HG03571 (cell line): ENCODE results near the gene C4orf17.
"Not testable (repeated sequence)": the region's sequence is repeated elsewhere in the genome, so short reads cannot be mapped to it uniquely, and the experiment has no call there.

ENCODE experiments used
- ATAC-seq: cut with Tn5 transposase; IDR thresholded peaks from one replicate; pipeline ENCODE4 v1.9.1; 2021; ENCODE audit not compliant: unreplicated experiment

The C4orf17 gene

DNA sequence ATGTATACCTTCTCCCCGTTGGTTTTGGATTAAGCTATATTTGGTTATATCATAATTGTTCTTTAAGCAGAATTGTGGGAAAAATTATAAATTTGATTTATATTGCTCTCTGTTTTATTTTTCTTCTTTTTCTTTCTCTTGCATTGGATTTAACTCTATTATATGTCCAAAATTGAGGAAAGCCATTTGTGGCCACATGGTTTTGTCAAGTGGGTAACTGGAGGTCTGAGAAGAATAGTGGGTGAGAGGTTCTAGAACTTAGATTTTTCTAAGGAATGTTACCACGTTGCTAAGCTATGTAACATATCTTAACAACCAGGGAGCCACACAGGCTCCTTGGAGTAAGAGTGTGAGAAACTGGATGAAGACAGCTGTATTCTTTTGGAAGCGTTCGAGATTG is at the start of gene C4orf17:
Gene C4orf17 (plus strand): TSS at position 301 of the 400 bp plus-strand sequence. CDS start 2,061 bp downstream, outside the sequence.
- no peak for ATAC-seq

DNA sequence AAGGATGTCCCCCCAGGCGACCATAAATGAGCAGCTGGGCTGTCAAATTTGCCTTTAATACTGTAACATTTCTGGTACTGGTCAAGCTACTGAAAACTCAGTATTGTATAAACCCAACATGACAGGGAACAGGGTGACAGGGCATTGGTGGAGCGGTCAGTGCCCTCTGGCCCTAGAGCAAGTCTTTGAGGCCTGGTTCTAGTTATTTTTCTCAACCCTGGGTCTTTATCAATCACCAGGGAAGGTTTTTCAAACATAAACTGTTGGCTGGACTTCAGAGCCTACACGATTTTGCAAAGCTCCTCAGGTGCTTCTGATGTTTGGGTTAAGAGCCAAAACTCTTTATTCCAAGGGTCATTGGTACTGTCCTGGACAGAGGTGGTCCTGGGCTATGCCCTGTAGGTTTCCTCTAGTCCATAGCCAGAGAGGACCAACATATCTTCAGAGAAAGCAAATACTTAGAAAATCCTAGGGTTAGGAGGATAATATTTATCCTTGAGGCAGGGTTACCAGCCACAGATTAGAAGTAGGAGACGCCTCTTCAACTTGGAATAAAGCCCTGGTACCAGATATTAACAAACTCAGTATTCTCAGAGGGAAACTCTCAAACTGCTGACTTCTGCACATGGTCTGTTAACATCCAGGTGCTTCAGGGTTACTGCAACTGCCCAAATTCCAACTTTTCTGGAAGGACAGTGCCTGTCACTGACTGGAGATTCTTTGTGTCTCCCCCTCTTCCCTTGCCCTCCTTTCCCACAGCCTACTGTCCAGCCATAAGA is 49.0 kb upstream of the C4orf17 start:
- no peak for ATAC-seq

DNA sequence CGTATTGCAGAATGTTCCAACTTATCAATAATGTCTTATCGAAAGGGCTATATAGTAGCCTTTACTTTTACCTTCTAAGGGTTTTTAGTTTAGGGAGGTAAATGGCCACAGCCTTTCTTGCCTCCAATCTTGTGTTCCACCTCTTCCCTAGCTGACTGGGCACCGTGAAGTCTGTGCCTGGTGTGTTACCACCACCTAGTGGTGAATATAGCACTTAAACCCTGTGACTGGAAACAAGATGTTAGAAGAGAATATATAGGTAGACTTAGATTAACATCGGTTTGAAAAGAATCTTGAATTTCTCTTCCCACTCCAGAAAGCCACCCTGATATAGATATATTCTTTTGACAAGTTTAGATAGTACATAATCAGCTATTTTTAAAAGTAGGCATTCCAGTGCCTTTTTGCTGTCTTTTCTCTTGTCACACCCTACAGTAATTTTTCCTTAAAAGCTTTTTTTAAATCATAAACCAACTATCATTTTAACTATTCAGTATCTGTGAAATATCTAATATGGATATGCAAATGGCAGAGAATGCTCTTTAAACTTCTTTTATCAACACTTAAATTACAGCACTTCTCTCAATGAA is 47.9 kb upstream of the C4orf17 start:
- ATAC-seq, result peak; percentile 96

DNA sequence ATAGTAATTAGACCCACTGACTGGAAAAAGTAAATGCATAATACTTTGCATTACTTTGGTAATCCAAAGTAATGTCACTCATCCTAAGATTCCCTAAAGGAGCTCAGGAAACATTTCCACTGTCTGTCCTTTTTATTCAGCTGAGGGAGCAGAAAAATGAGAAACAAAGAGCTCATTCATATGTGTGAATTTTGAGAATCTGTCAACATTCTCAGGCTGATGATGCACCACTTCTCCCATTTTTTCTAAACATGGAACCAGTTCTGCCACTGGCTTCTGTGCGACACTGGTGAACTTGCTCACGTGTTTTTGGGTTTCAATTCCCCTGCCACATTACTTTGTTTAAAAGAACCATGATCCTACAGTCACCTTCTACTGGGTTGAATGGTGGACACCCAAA is 47.3 kb upstream of the C4orf17 start:
- ATAC-seq, result no peak

DNA sequence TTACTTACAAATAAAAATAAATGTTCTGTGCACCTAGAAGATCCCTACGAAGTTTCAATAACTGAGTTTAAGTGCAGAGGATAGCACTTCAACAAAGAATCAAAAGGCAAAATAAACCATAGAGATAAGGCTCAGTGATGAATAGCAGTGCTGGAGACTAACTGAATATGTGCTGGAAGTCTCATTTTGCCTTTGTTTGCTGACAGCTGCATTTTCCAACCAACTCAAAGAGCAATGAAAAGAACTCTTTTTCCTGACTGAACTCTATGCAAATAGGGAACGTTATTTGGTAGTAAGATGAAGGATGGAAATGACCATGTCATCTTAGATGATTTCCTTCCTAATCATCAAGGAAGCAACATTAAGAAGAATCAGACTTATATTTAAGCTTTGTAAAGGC is 42.9 kb upstream of the C4orf17 start:
- ATAC-seq, result no peak

DNA sequence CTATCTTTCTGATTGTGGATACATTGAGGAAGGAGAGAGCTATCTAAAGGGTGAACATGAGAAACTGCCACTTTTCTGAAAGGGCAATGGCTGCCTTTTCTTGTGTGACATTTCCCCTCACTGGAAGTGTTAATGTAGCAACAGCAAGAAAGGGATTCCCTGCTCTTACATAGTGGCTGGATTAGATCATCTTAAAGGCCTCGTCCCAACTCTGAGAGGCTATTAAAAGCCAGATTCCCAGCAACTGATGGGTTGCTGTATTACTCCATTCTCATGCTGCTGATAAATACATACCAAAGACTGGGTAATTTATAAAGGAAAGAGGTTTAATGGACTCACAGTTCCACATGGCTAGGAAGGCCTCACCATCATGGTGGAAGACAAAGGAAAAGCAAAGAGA is 41.9 kb upstream of the C4orf17 start:
- no peak for ATAC-seq

DNA sequence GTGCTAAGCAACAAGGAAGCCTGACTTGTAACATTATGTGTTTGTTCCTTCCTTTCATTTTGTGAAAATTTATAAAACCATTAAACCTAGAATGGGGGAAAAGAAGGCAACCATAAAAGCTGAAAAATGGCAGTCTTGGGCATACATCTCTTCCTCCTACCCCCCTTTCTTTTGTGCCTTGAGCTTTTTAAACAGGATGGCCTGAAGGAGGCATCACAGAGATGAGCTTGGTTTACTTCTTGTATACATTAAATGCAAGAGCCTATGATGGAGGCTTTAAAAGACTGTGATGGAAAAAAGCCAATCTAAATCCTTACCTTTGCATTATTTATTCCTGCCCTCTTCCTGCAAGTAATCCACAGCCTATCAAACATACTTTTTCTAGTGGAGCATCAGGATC is 39.5 kb upstream of the C4orf17 start:
- no peak for ATAC-seq

DNA sequence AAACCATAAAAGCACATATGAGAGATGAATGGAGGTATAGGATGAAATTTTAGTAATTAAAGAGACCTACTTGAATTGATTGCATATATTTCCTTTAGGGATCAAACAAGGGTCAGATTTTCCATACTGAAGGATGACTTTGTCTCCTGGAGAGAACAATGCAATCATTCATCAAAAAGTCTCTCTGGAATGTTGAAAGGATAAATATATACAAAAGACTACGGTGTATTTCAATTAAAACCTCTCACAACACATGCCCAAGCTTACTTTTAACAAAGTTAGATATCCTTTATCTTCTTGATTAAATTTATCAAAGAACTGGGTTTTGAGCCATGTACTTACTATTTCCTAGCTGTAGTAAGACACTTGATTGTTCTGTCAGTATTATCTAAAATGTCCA is 38.9 kb upstream of the C4orf17 start:
- ATAC-seq, result no peak

DNA sequence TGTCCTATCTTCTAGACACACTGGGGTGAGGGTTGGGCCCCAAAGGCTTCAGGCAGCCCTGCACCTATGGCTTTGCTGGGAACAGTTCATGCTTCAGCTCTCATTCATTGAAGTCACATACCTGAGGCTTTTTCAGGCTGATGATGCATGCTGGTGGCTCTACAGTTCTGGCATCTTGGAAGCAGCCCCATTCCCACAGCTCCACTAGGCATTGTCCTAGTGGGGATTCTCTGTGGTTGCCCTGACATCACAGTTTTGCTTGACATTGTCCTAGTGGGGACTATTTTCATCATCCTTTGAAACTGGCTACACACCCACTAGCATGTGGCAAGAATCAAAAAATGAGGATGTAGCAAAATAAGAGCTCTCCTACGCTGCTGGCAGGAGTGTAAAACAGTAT is 37.7 kb upstream of the C4orf17 start:
- ATAC-seq, result no peak

DNA sequence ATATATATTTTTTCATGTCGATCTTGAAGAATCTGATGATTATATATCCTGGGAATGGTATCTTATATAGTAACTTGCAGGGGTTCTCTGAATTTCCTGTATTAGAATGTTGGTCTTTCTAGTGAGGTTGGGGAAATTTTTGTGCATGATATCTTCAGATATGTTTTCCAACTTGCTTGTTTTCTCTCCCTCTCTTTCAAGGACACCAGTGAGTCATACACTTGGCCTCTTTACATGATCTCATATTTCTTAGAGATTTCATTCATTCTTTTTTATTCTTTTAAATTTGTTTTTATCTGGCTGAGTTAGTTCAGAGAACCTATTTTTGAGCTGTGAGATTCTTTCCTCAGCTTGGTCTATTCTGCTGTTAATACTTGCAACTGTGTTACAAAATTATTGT is 27.2 kb upstream of the C4orf17 start:
- ATAC-seq, result no peak

DNA sequence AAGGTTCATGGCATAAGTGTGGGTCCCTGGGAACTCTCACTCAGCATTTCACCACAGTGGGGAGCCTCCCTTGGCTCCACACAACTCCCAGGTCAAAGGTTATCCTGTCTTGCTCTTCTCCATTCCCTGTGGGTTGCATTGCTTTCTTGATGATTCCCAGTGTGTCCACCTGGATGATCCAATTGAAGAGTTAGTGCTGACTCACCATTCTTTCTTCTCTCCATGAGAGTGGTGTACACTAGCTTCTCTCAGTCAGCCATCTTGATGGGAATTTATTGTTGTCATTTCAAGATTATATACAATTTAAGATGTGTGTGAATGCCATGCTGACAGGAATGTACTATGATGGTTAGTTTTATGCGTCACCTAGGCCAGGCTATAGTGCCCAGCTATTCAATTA is 25.6 kb upstream of the C4orf17 start:
- ATAC-seq, result no peak

DNA sequence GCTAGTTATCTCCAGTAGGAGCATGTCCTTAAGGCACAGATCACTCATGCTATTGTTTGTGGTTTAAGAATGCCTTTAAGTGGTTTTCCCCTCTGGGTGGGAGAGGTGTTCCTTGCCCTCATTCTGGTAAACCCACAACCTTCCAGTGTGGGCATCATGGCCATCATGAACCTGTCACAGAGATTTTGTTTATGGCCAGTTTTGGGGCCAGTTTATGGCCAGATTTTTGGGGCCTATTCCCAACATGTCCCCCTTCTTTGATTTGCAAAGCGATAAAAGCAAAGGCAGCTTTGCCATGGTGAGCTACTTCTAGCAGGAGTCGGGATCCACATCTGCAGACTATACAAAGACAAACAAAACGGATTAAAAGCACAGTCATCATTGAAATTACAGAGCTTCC is 24.2 kb upstream of the C4orf17 start:
- ATAC-seq, result not testable (repeated sequence)

DNA sequence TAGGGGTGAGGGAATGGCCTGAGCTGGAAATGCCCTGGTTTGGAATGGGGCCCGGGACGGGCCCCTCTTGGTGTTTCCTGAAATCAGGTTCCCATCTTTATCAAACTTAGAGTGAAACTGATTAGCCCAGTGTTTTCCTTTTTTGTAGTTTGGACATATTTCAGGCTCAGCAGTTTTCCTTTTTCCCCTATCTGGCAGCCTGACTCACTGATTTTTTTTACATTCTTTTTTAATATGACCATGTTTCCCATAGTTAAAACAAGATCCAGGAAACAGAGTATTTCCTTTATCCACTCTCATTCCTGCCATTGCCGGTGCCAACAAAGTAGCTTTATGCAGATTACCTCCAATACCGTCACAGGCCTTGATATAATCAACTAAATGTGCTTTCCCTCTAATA is 20.5 kb upstream of the C4orf17 start:
- ATAC-seq, result no peak

DNA sequence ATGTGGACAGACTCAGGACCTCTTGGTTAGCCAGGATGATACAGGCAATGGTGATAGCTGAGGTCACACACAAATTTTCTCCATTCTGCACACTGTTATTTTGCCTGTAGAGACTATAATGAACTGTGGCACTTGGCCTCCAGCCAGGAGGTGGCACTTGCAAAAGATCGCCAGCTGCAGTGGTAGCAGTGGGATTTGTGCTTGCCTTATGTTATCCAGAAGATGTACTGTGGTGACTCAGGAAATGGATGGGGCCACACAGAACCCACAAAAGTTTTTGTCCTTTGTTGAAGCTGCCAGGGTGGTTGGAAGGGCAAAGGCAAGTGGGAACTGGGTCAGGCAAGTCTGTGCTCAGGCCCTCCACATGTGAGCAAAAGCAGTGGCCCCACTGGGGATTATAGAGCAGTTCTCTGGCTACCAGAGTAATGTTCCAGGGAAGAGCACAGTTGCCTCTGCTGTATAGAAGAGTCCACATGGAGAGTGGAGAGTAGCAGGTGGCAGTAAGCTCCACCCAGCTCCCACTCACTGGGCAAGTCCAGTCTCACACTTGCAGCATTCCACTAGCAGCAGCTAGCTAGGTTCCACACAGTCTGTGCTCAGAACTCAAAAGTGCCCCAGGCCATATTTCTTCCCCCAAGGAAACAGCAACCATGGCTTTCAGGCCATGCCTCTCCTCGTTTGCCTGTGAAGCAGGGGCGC is 5.9 kb upstream of the C4orf17 start:
- no peak for ATAC-seq

DNA sequence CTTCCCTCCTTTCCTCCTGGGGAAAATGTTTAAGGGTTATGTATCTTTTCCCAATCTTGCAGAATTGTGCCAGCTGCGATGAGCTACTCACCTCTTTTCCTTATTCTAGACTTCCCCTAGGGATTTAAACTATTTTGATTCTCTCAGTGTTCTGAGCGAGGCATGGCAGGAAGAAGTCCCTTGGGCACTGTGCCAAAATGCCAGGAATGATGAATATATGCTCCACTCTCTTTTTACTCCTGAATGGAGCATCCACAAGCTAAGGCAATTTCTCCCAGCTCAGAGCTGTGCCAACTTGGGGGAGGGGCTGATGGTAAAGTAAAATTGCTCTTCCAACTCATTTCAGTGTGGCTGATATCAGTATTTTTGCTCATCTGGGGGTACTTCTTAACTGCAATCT is 4.0 kb upstream of the C4orf17 start:
- ATAC-seq, result no peak

DNA sequence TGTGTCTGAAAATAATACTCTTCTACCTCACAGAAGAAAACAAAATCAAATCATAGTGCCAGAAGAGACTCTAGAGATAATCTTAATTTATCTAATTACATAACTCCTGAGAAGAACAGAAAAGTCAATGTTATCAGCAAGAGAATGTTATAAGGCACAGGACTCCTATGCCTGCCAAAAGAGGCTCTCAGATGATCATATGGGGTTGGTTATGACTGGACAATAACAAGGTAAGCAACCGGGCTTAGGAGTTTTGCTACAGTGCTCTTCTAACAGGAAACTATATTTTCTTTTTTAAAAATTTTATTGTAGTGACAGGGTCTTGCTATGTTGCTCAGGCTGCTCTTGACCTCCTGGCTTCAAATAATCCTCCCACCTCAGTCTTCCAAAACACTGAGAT is 3.5 kb upstream of the C4orf17 start:
- ATAC-seq, result no peak

DNA sequence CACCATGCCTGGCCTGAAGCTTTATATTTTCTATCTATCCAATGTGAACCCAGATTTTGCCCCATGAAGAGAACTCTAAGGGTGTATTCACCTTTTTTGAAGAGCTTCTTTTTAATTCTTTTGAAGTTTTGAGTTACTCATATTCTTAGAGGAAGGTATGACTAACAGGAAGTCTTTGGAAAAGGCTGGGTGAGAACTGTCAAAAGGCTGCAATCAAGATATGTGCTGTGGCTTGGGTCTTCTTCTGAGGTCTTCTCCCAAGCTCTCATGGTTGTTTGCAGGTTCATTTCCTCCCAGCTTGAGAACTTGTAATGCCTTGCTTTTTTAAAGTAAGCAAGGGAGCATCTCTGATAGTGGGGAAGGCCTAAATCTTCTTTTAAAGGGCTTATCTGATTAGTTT is 3.1 kb upstream of the C4orf17 start:
- no peak for ATAC-seq

DNA sequence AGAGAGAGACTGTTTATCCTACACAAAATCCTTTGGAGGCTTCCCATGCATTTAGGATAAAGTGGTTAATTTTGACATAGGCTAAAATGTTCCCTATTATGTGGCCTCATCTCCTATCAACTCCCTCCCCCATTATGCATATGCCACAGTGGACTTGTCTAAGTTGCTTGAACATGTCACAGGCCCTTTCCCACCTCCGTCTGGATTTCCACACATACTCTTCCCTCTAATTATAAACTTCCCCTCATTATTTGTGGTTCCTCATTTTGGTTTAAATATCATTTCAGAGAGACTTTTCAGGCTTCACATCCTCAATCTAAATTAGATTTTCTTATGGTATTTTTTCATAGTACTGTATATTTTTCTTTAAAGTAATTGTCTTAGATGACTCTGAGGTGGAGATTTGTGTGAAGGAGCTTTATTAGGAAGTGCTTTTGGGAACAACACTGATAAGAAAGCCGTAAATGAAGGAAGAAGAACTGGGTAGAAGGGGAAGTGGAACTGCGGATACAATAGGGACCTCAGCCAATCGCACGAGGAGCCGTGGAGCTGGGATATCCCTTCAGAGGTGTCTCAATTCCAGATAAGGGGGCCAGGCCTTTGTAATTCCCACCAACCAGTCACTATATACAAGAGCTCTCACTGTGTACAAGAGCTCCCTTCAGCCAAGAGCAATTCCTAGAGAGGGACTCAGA is 7.9 kb downstream of the C4orf17 start:
- ATAC-seq, result no peak

DNA sequence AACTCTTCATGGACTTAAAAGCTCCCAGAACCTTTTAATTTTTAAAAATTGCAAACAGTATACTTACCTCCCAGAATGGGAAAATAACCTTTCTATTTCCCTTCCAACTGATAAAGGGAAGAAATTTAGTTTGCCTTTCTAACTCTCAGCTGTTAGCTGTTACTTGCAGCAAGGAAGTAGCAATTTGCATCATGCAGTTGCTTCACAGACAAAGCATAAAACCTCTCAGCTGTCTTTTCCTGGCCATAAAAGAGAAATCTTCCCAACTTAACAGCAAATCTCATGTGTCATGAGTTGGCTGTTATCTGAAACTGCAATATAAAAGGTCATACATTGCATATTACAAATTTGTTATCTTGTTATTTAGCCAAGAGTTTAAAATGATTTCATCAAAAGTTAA is 18.4 kb downstream of the C4orf17 start:
- no peak for ATAC-seq

DNA sequence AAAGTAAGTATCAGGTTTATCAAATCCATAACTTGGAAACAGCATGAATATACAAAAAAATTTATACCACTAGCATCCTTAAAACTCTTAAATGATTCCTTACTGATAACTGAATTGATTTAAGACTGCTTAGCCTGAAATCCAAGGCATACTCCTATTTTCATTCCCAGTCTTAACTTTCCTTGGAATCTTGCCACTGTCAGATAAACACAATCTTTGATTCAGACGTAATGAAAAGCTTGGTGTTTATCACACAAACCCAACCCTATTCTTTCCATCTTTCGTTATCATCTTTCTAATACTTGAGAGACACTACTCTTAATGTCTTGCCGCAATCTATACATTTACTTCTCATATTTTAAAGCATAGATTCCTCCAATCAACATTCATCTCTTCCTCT is 19.1 kb downstream of the C4orf17 start:
- no peak for ATAC-seq

DNA sequence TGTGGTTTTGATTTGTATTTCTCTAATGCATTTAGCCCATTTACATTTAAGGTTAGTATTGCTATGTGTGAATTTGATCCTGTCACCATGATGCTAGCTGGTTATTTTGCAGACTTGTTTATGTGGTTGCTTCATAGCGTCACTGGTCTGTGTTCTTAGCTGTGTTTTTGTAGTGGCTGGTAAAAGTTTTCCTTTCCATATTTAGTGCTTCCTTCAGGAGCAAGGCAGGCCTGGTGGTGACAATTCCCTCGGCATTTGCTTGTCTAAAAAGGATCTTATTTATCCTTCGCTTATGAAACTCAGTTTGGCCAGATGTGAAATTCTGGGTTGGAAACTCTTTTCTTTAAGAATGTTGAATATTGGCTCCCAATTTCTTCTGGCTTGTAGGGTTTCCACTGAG is 23.9 kb downstream of the C4orf17 start:
- not testable (repeated sequence) for ATAC-seq

DNA sequence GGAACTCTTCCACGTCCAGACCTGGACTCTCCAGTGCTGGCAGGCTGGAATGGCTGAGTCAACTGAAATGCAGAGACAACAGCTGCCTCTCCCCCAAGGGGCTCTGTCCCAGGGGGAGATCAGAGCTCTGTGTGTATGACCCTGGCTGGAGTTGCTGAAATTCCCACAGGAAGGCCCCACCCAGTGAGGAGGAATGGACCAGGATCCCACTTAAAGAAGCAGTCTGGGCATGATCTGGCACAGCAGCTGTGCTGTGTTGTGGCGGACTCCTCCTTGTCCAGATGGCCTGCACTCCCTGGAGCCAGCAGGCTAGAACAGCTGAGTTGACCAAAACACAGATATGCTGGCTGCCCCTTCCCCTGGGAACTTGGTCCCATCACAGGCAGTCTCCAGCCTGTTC is 25.4 kb downstream of the C4orf17 start:
- ATAC-seq, result no peak
